ENCODE measurements around the gene CFAP210.

The CFAP210 gene

GRCh38 chr2:169672406-169672805 lies 21.8 kb downstream of the CFAP210 start:
- no peak for DNase-seq

- no peak for DNase-seq
Measured at GRCh38 chr2:169670937-169671336, 23.3 kb downstream of the CFAP210 start.

- DNase-seq: no peak
Measured at GRCh38 chr2:169670215-169670651, 24.0 kb downstream of the CFAP210 start.

GRCh38 chr2:169667583-169667982 lies 26.6 kb downstream of the CFAP210 start:
- DNase-seq: no peak

- DNase-seq: no peak
Measured at GRCh38 chr2:169664978-169665930, 29.0 kb downstream of the CFAP210 start.

GRCh38 chr2:169664600-169664977 lies 29.6 kb downstream of the CFAP210 start:
- DNase-seq: no peak

GRCh38 chr2:169663247-169663646 lies 31.0 kb downstream of the CFAP210 start:
- no peak for DNase-seq

- DNase-seq: no peak
Measured at GRCh38 chr2:169662744-169663143, 31.5 kb downstream of the CFAP210 start.

- DNase-seq: no peak
Measured at GRCh38 chr2:169661265-169661664, 32.9 kb downstream of the CFAP210 start.

GRCh38 chr2:169659320-169659719 lies 34.9 kb downstream of the CFAP210 start:
- DNase-seq: no peak

- no peak for DNase-seq
Measured at GRCh38 chr2:169658877-169659276, 35.3 kb downstream of the CFAP210 start.

- no peak for DNase-seq
Measured at GRCh38 chr2:169656164-169656563, 38.0 kb downstream of the CFAP210 start.

GRCh38 chr2:169653636-169654035 lies 40.6 kb downstream of the CFAP210 start:
- DNase-seq: no peak

- no peak for DNase-seq
Measured at GRCh38 chr2:169649278-169649677, 44.9 kb downstream of the CFAP210 start.

- no peak for DNase-seq
Measured at GRCh38 chr2:169647496-169647895, 46.7 kb downstream of the CFAP210 start.

GRCh38 chr2:169644173-169644572 lies 50.0 kb downstream of the CFAP210 start:
- DNase-seq: no peak

GRCh38 chr2:169641464-169641863 lies 52.7 kb downstream of the CFAP210 start:
- no peak for DNase-seq

- no peak for DNase-seq
Measured at GRCh38 chr2:169640104-169640503, 54.1 kb downstream of the CFAP210 start.

GRCh38 chr2:169637620-169638019 lies 56.6 kb downstream of the CFAP210 start:
- no peak for DNase-seq

- no peak for DNase-seq
Measured at GRCh38 chr2:169636440-169637097, 57.6 kb downstream of the CFAP210 start.

GRCh38 chr2:169625781-169626180 lies 68.4 kb downstream of the CFAP210 start:
- DNase-seq: no peak

GRCh38 chr2:169623235-169623634 lies 71.0 kb downstream of the CFAP210 start:
- DNase-seq: no peak

GRCh38 chr2:169620509-169620908 lies 73.7 kb downstream of the CFAP210 start:
- no peak for DNase-seq

- no peak for DNase-seq
Measured at GRCh38 chr2:169619946-169620345, 74.3 kb downstream of the CFAP210 start.

Measured in left hindlimb (tissue), 1 donor.